Nephron (organoid): Measurements from ENCODE around the gene TRAPPC8.
"Not testable (repeated sequence)": the region's sequence is repeated elsewhere in the genome, so short reads cannot be mapped to it uniquely, and the experiment has no call there.

Source experiments
- H3K27ac Mint-ChIP-seq, 3 experiments: 2 replicates each; pipeline ENCODE4 v1.8.0; 2020; ENCODE audit warnings: mixed read lengths in 3 of 3, mild to moderate bottlenecking in 2 of 3, moderate library complexity in 1 of 3
- H3K27me3 Mint-ChIP-seq: 2 replicates; pipeline ENCODE4 v1.8.0; 2021; ENCODE audit warnings: low read depth, mild to moderate bottlenecking, moderate library complexity, mixed read lengths
- H3K36me3 Mint-ChIP-seq: 2 replicates; pipeline ENCODE4 v1.8.0; 2020; ENCODE audit warnings: low read depth, mixed read lengths
- H3K4me1 Mint-ChIP-seq: 2 replicates; pipeline ENCODE4 v1.8.0; 2020; ENCODE audit warnings: mixed read lengths
- H3K4me3 Mint-ChIP-seq, 3 experiments: 2 replicates each; pipeline ENCODE4 v1.8.0; 2020; ENCODE audit warnings: mild to moderate bottlenecking in 3 of 3, mixed read lengths in 3 of 3, moderate library complexity in 2 of 3
- H3K9me3 Mint-ChIP-seq: 2 replicates; pipeline ENCODE4 v1.8.0; 2020; ENCODE audit warnings: mixed read lengths
- CTCF ChIP-seq, 3 experiments: fragments of 200-600 bp; sonication (generic); IDR thresholded peaks; one replicate each; pipeline ENCODE4 v1.5.0; 2021; ENCODE audit warnings: antibody characterized with exemption in 3 of 3; ENCODE audit not compliant: unreplicated experiment in 3 of 3

TRAPPC8 gene

GRCh38 chr18:31901063-31901462 lies 41.9 kb downstream of the TRAPPC8 start:
- H3K4me3 Mint-ChIP-seq = no peak overlapping the region
- H3K9me3 Mint-ChIP-seq = no peaks in the 10 kb centered on the region
- H3K4me1 Mint-ChIP-seq = no peaks in the 10 kb centered on the region
- no peaks in the 10 kb centered on the region for H3K27me3 Mint-ChIP-seq
- no peak for TF ChIP-seq CTCF (IDR thresholded peaks at IDR 0.05; ENCODE audit: unreplicated experiment in 3 of 3)
- H3K27ac Mint-ChIP-seq = no peak overlapping the region
- H3K36me3 Mint-ChIP-seq = peaks cover 51% of the 10 kb centered on the region

- not testable (repeated sequence) for H3K4me1 Mint-ChIP-seq, H3K4me3 Mint-ChIP-seq, H3K27ac Mint-ChIP-seq, H3K27me3 Mint-ChIP-seq, H3K9me3 Mint-ChIP-seq
- peaks cover 59% of the 10 kb centered on the region for H3K36me3 Mint-ChIP-seq
Measured at GRCh38 chr18:31899771-31900170, 43.2 kb downstream of the TRAPPC8 start.

- Mint-ChIP-seq H3K4me1 (no peaks in the 10 kb centered on the region), H3K27me3 (no peaks in the 10 kb centered on the region), H3K36me3 (peaks cover 40% of the 10 kb centered on the region), H3K27ac (no peak overlapping the region), H3K4me3 (no peak overlapping the region), H3K9me3 (no peaks in the 10 kb centered on the region)
- TF ChIP-seq CTCF (IDR thresholded peaks at IDR 0.05; ENCODE audit: unreplicated experiment in 3 of 3) = no peak
Measured at GRCh38 chr18:31892936-31893335, 50.0 kb downstream of the TRAPPC8 start.

- Mint-ChIP-seq H3K27ac (peak overlapping the region in 1 of 3 experiments; percentile 57), H3K4me1 (no peaks in the 10 kb centered on the region), H3K36me3 (peaks cover 48% of the 10 kb centered on the region), H3K27me3 (no peaks in the 10 kb centered on the region), H3K9me3 (no peaks in the 10 kb centered on the region), H3K4me3 (no peak overlapping the region)
- TF ChIP-seq CTCF (IDR thresholded peaks at IDR 0.05; ENCODE audit: unreplicated experiment in 3 of 3) = no peak
Measured at GRCh38 chr18:31891566-31891965, 51.4 kb downstream of the TRAPPC8 start.

GRCh38 chr18:31884020-31884419 lies 58.9 kb downstream of the TRAPPC8 start:
- no peak overlapping the region for H3K4me3 Mint-ChIP-seq
- peaks cover 85% of the 10 kb centered on the region for H3K36me3 Mint-ChIP-seq
- H3K4me1 Mint-ChIP-seq = no peaks in the 10 kb centered on the region
- H3K9me3 Mint-ChIP-seq = peaks cover 32% of the 10 kb centered on the region
- no peaks in the 10 kb centered on the region for H3K27me3 Mint-ChIP-seq
- H3K27ac Mint-ChIP-seq = no peak overlapping the region
- TF ChIP-seq CTCF (IDR thresholded peaks at IDR 0.05; ENCODE audit: unreplicated experiment in 3 of 3) = no peak

GRCh38 chr18:31880186-31880898 lies 62.6 kb downstream of the TRAPPC8 start:
- TF ChIP-seq CTCF (IDR thresholded peaks at IDR 0.05; ENCODE audit: unreplicated experiment in 3 of 3) = no peak
- H3K9me3 Mint-ChIP-seq = peaks cover 40% of the 10 kb centered on the region
- peaks cover 86% of the 10 kb centered on the region for H3K36me3 Mint-ChIP-seq
- H3K4me1 Mint-ChIP-seq = no peaks in the 10 kb centered on the region
- H3K4me3 Mint-ChIP-seq = no peak overlapping the region
- H3K27me3 Mint-ChIP-seq = no peaks in the 10 kb centered on the region
- no peak overlapping the region for H3K27ac Mint-ChIP-seq
